GM10266 (cell line): ENCODE measurements around the gene EPB41L4B.

Experiments
- DNase-seq: peaks from one replicate; pipeline ENCODE4 v3.0.0; 2012; ENCODE audit errors: extremely low spot score
- TF ChIP-seq, protein P1 (sequence below): IDR thresholded peaks from 2 replicates; pipeline ENCODE4 v1.5.1; 2012; ENCODE audit warnings: mild to moderate bottlenecking, low read depth; ENCODE audit not compliant: control insufficient read depth, insufficient read depth; ENCODE audit errors: missing control alignments

EPB41L4B gene

DNA sequence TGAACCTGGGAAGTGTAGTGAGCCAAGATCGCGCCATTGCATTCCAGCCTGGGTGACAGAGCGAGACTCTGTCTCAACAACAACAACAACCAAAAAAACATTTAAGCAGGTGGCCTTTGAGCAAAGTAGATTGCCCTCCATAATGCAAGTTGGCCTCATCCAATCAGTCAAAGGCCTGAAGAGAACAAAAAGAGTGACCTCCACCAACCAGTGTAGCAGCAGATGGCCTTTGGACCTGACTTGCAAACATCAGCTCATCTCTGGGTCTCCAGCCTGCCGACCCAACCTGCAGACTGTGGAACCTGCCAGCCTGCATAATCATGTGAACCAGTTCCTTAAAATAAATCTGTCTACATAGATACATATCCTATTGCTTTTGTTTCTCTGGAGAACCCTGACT lies 161.3 kb downstream of the EPB41L4B start:
- no peak for DNase-seq
- TF ChIP-seq, protein P1, sequence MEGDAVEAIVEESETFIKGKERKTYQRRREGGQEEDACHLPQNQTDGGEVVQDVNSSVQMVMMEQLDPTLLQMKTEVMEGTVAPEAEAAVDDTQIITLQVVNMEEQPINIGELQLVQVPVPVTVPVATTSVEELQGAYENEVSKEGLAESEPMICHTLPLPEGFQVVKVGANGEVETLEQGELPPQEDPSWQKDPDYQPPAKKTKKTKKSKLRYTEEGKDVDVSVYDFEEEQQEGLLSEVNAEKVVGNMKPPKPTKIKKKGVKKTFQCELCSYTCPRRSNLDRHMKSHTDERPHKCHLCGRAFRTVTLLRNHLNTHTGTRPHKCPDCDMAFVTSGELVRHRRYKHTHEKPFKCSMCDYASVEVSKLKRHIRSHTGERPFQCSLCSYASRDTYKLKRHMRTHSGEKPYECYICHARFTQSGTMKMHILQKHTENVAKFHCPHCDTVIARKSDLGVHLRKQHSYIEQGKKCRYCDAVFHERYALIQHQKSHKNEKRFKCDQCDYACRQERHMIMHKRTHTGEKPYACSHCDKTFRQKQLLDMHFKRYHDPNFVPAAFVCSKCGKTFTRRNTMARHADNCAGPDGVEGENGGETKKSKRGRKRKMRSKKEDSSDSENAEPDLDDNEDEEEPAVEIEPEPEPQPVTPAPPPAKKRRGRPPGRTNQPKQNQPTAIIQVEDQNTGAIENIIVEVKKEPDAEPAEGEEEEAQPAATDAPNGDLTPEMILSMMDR = no peak

DNA sequence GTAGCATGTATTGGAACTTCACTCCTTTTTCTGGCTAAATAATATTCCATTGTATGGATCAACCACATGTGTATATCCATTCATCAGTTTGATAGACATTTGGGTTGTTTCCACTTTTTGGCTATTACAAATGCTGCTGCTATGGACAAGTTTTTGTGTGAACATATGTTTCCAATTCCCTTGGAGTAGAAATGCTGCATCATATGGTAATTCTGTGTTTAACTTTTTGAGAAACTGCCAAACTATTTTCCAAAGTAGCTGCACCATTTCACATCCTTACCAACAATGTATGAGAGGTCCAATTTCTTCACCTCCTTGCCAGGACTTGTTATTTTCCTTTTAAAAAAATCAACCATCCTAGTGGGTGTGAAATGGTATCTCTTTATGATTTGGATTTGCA lies 162.2 kb downstream of the EPB41L4B start:
- TF ChIP-seq, protein P1 = no peak
- DNase-seq = no peak

- DNase-seq = no peak
- TF ChIP-seq, protein P1 = no peak
Observed at GRCh38 chr9:109156708-109157107, 164.2 kb downstream of the EPB41L4B start.

DNA sequence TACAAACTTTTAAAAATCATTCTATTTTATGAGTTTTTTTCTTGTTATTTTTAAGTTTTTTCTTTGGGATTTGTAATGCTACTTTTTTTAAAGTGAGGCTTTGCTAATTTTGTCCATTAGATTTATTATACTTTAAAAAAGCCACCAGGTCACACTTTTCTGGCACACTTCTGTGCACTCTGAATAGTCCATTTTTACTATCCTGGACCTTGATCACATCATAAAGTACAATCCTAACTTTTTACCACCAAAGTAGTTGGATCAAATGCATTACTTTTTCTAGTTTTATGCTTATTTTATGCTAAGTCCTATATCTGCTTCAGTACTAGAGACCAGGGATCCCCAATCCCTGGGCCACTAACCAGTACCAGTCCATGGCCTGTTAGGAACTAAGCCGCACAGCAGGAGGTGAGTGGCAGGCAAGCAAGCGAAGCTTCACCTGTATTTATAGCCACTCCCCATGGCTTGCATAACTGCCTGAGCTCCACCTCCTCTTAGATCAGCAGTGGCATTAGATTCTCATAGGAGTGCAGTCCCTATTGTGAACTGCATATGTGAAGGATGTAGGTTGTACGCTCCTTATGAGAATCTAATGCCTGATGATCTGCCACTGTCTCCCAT lies 169.8 kb downstream of the EPB41L4B start:
- TF ChIP-seq, protein P1 = no peak
- no peak for DNase-seq

DNA sequence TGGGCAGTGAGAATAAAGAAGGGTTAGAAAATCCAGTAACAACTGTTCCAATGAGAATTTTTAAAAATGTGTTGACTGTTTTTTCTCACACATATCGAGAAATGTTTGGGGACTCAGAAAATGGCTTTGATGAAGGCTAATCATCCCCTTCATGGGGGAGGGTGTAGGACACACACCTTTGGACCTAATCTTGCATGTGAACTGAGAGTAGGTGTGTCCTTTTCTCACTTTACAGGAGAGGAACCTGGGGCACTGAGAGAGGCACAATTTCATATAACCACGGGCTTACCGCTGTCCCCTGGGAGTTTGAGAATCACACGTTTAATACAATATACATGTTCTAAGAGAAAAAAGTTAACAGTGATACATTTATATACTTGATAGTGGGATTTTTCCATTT lies 171.1 kb downstream of the EPB41L4B start:
- TF ChIP-seq, protein P1 = no peak
- no peak for DNase-seq

- TF ChIP-seq, protein P1 = no peak
- DNase-seq = no peak
Observed at GRCh38 chr9:109149089-109149488, 171.8 kb downstream of the EPB41L4B start.

DNA sequence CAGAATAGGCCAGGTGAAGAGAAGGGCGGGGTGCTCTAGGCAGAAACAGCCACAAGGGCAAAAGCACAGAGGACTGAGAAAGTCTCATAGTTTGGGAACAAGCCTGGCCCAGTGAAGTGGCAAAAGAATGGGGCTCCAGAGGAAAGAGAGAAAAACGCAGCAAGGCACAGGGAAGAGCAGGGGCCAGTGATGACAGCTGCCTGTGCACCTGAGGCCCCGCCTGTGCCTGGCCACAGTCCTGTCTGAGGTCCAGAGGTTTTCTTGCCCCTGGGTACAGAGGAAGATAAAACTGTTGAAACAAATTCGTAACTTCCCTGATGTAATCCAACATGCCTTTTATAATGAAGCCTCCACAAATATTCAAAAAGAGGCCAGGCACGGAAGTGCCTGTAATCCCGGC lies 175.8 kb downstream of the EPB41L4B start:
- TF ChIP-seq, protein P1 = no peak
- DNase-seq = no peak
